Prostate gland (tissue), 2 donors: ENCODE data around the gene FILIP1.

Experiments
- CTCF ChIP-seq, 4 experiments: fragments of 200-600 bp in 2 of 4; fragments of 450-650 bp in 2 of 4; sonication (generic) in 2 of 4; IDR thresholded peaks; 1 replicate in 3 of 4; 2 replicates in 1 of 4; pipeline ENCODE4 v1.5.1; 2016 to 2019; ENCODE audit warnings: antibody characterized with exemption in 4 of 4, mild to moderate bottlenecking in 2 of 4, moderate library complexity in 2 of 4
- POLR2AphosphoS5 ChIP-seq: sonication (generic); formaldehyde crosslinking; IDR thresholded peaks from one replicate; pipeline ENCODE4 v1.6.1; 2017; ENCODE audit warnings: antibody characterized with exemption

- TF ChIP-seq CTCF (IDR thresholded peaks at IDR 0.05) (no peak), POLR2AphosphoS5 (no peak)
These were observed 102.3 kb downstream of the FILIP1 start for GRCh38 chr6:75391276-75391675.
